HL-60/S4 treated with retinoic acid at 250 ng/mL for 4 days and 3 days (cell line): ENCODE results near the gene RARG.
"Not testable (repeated sequence)": the region's sequence is repeated elsewhere in the genome, so short reads cannot be mapped to it uniquely, and the experiment has no call there.

ENCODE experiments used
- in situ Hi-C: fragments of 300-500 bp; cut with MboI; formaldehyde crosslinking; loops from 2 replicates; pipeline ENCODE4 v1.7.0; 2022; ENCODE audit warnings: low sequenced_read_pairs

RARG gene

GRCh38 chr12:53174881-53175491 lies 57.0 kb downstream of the RARG start:
- in situ Hi-C loops: no loop called here

- in situ Hi-C loops: no loop called here
These were observed 58.8 kb downstream of the RARG start for GRCh38 chr12:53173085-53173715.

GRCh38 chr12:53172352-53172751 lies 59.7 kb downstream of the RARG start:
- in situ Hi-C loops: no loop called here

GRCh38 chr12:53171725-53172329 lies 60.2 kb downstream of the RARG start:
- in situ Hi-C loops: no loop called here

GRCh38 chr12:53170876-53171724 lies 60.9 kb downstream of the RARG start:
- in situ Hi-C loops: no loop called here

- in situ Hi-C loops: no loop called here
These were observed 61.8 kb downstream of the RARG start for GRCh38 chr12:53170215-53170614.

GRCh38 chr12:53169644-53170043 lies 62.4 kb downstream of the RARG start:
- in situ Hi-C loops: no loop called here

GRCh38 chr12:53166837-53167236 lies 65.2 kb downstream of the RARG start:
- in situ Hi-C loops: no loop called here

- in situ Hi-C loops: not testable (repeated sequence)
These were observed 69.0 kb downstream of the RARG start for GRCh38 chr12:53163008-53163407.

- in situ Hi-C loops: no loop called here
These were observed 70.7 kb downstream of the RARG start for GRCh38 chr12:53161119-53161911.

- in situ Hi-C loops: no loop called here
These were observed 71.3 kb downstream of the RARG start for GRCh38 chr12:53160673-53161072.
